Neural progenitor cell (in vitro differentiated cells): ENCODE measurements around the gene KLHL15. TPM values are rescaled to one million over a fixed set of nuclear protein-coding genes. Genes with fewer than 3 reads are reported as not detected.

Source experiments
- DNase-seq: peaks from one replicate; pipeline ENCODE4 v3.0.0-alpha.2; 2016; ENCODE audit warnings: low spot score
- H2AFZ ChIP-seq: fragments of 200-600 bp; sonication (generic); replicated peaks from 2 replicates; pipeline ENCODE4 v1.6.1; 2016; ENCODE audit warnings: antibody characterized with exemption
- H3F3A ChIP-seq: fragments of 200-600 bp; sonication (generic); 2 replicates; pipeline ENCODE4 v1.6.1; 2016; ENCODE audit warnings: antibody characterized with exemption, low read depth
- H3K27ac ChIP-seq: fragments of 200-600 bp; sonication (generic); 2 replicates; pipeline ENCODE4 v1.5.1; 2016; ENCODE audit warnings: mild to moderate bottlenecking
- H3K27me3 ChIP-seq: fragments of 200-600 bp; sonication (generic); 2 replicates; pipeline ENCODE4 v1.6.1; 2016; ENCODE audit warnings: mild to moderate bottlenecking, moderate library complexity
- H3K36me3 ChIP-seq: fragments of 200-600 bp; sonication (generic); 2 replicates; pipeline ENCODE4 v1.5.1; 2016
- H3K4me1 ChIP-seq: fragments of 200-600 bp; sonication (generic); 2 replicates; pipeline ENCODE4 v1.6.1; 2016; ENCODE audit warnings: mixed run types
- H3K4me2 ChIP-seq: fragments of 200-600 bp; sonication (generic); 2 replicates; pipeline ENCODE4 v1.6.1; 2016
- H3K4me3 ChIP-seq: fragments of 200-600 bp; sonication (generic); 2 replicates; pipeline ENCODE4 v1.5.1; 2016
- H3K79me2 ChIP-seq: fragments of 200-600 bp; sonication (generic); 2 replicates; pipeline ENCODE4 v1.6.1; 2016; ENCODE audit warnings: low read depth
- H3K9ac ChIP-seq: fragments of 200-600 bp; sonication (generic); 2 replicates; pipeline ENCODE4 v1.6.1; 2016
- H3K9me3 ChIP-seq: fragments of 200-600 bp; sonication (generic); 2 replicates; pipeline ENCODE4 v1.5.1; 2016; ENCODE audit warnings: low read depth
- H4K20me1 ChIP-seq: fragments of 200-600 bp; sonication (generic); 2 replicates; pipeline ENCODE4 v1.6.1; 2016; ENCODE audit warnings: low read depth
- H3K27ac Mint-ChIP-seq: 3 replicates; pipeline ENCODE4 v1.8.0; 2021; ENCODE audit warnings: mixed read lengths
- H3K27me3 Mint-ChIP-seq: 2 replicates; pipeline ENCODE4 v1.8.0; 2022; ENCODE audit warnings: low read depth, mild to moderate bottlenecking, inconsistent platforms, moderate library complexity, mixed read lengths; ENCODE audit not compliant: insufficient read depth
- H3K36me3 Mint-ChIP-seq: 3 replicates; pipeline ENCODE4 v1.8.0; 2021; ENCODE audit warnings: mixed read lengths
- H3K4me1 Mint-ChIP-seq: 3 replicates; pipeline ENCODE4 v1.8.0; 2021; ENCODE audit warnings: mixed read lengths
- H3K4me3 Mint-ChIP-seq: 3 replicates; pipeline ENCODE4 v1.8.0; 2021; ENCODE audit warnings: mild to moderate bottlenecking, moderate library complexity, mixed read lengths
- H3K9me3 Mint-ChIP-seq: 3 replicates; pipeline ENCODE4 v1.8.0; 2020; ENCODE audit warnings: mixed read lengths
- CTCF ChIP-seq: fragments of 200-600 bp; sonication (generic); IDR thresholded peaks from 2 replicates; pipeline ENCODE4 v1.5.1; 2017; ENCODE audit warnings: antibody characterized with exemption, mild to moderate bottlenecking
- EZH2 ChIP-seq: fragments of 200-600 bp; sonication (generic); IDR thresholded peaks from 2 replicates; pipeline ENCODE4 v1.6.1; 2017; ENCODE audit warnings: antibody characterized with exemption, mild to moderate bottlenecking, moderate library complexity
- EZH2phosphoT487 ChIP-seq: fragments of 200-600 bp; sonication (generic); IDR thresholded peaks from 2 replicates; pipeline ENCODE4 v1.6.1; 2017; ENCODE audit warnings: antibody characterized with exemption
- total RNA-seq: library from RNA; depleted of rRNA; stranded (reverse); fragments of >200 nt; gene quantifications from 2 replicates; pipeline ENCODE4 v1.2.3, GENCODE V29; 2015; ENCODE audit warnings: low replicate concordance

Gene KLHL15
- total RNA-seq, 1 donor from 2014 or later = 46.9 TPM

GRCh38 chrX:24020306-24020876 is 6.6 kb downstream of the KLHL15 start:
- H3K36me3 ChIP-seq = no peaks in the 10 kb centered on the region

GRCh38 chrX:24019448-24019847 is 7.5 kb downstream of the KLHL15 start:
- no peak overlapping the region for H3K27ac ChIP-seq
- peaks cover 100% of the 10 kb centered on the region for H3K79me2 ChIP-seq
- H3K27ac Mint-ChIP-seq = no peak overlapping the region

More at GRCh38 chrX:24020306-24020876, 6.6 kb downstream of the KLHL15 start:
- H3K4me1 Mint-ChIP-seq = peaks cover 7% of the 10 kb centered on the region
- Histone ChIP-seq H3K4me2 (no peak overlapping the region), H2AFZ (no peak overlapping the region), H3K79me2 (peaks cover 97% of the 10 kb centered on the region), H3K4me1 (peaks cover 8% of the 10 kb centered on the region), H3K9ac (no peak overlapping the region), H4K20me1 (peaks cover 71% of the 10 kb centered on the region), H3F3A (peaks cover 7% of the 10 kb centered on the region), H3K4me3 (no peak overlapping the region), H3K9me3 (no peaks in the 10 kb centered on the region), H3K27me3 (no peaks in the 10 kb centered on the region), H3K27ac (no peak overlapping the region)
- no peak for DNase-seq
- no peak overlapping the region for H3K27ac Mint-ChIP-seq
- no peaks in the 10 kb centered on the region for H3K9me3 Mint-ChIP-seq
- H3K4me3 Mint-ChIP-seq = no peak overlapping the region
- TF ChIP-seq EZH2 (no peak), CTCF (no peak), EZH2phosphoT487 (no peak)
- H3K27me3 Mint-ChIP-seq = peaks cover 5% of the 10 kb centered on the region
- peaks cover 21% of the 10 kb centered on the region for H3K36me3 Mint-ChIP-seq

GRCh38 chrX:24018809-24019208 is 8.2 kb downstream of the KLHL15 start:
- Mint-ChIP-seq H3K4me3 (no peak overlapping the region), H3K36me3 (peaks cover 23% of the 10 kb centered on the region), H3K27me3 (peaks cover 2% of the 10 kb centered on the region), H3K4me1 (peaks cover 7% of the 10 kb centered on the region), H3K27ac (no peak overlapping the region), H3K9me3 (no peaks in the 10 kb centered on the region)
- H3K9ac ChIP-seq = no peak overlapping the region
- no peak overlapping the region for H2AFZ ChIP-seq
- no peak for TF ChIP-seq CTCF
- no peak for TF ChIP-seq EZH2
- TF ChIP-seq EZH2phosphoT487 = no peak
- no peaks in the 10 kb centered on the region for H3K9me3 ChIP-seq
- peaks cover 100% of the 10 kb centered on the region for H3K79me2 ChIP-seq
- no peaks in the 10 kb centered on the region for H3K27me3 ChIP-seq
- peaks cover 72% of the 10 kb centered on the region for H4K20me1 ChIP-seq
- H3F3A ChIP-seq = no peaks in the 10 kb centered on the region
- no peaks in the 10 kb centered on the region for H3K36me3 ChIP-seq
- DNase-seq = no peak
- H3K4me3 ChIP-seq = no peak overlapping the region
- H3K4me1 ChIP-seq = peaks cover 8% of the 10 kb centered on the region
- no peak overlapping the region for H3K4me2 ChIP-seq
- H3K27ac ChIP-seq = no peak overlapping the region

More at GRCh38 chrX:24019448-24019847, 7.5 kb downstream of the KLHL15 start:
- Histone ChIP-seq H3K9me3 (no peaks in the 10 kb centered on the region), H2AFZ (no peak overlapping the region), H3K4me2 (no peak overlapping the region), H3K9ac (no peak overlapping the region), H3K4me3 (no peak overlapping the region), H3K27me3 (no peaks in the 10 kb centered on the region), H4K20me1 (peaks cover 76% of the 10 kb centered on the region), H3F3A (peaks cover under 1% of the 10 kb centered on the region), H3K36me3 (no peaks in the 10 kb centered on the region), H3K4me1 (peaks cover 8% of the 10 kb centered on the region)
- H3K36me3 Mint-ChIP-seq = peaks cover 23% of the 10 kb centered on the region
- H3K9me3 Mint-ChIP-seq = no peaks in the 10 kb centered on the region
- no peak overlapping the region for H3K4me3 Mint-ChIP-seq
- TF ChIP-seq EZH2 (no peak), EZH2phosphoT487 (no peak), CTCF (no peak)
- H3K27me3 Mint-ChIP-seq = peaks cover 4% of the 10 kb centered on the region
- DNase-seq = no peak
- H3K4me1 Mint-ChIP-seq = peaks cover 7% of the 10 kb centered on the region
